Suprapubic skin (tissue), 4 donors: ENCODE data around the gene B4GALT4. TPM values are rescaled to one million over a fixed set of nuclear protein-coding genes. Genes with fewer than 3 reads are reported as not detected.
"Not testable (repeated sequence)": the region's sequence is repeated elsewhere in the genome, so short reads cannot be mapped to it uniquely, and the experiment has no call there.

Experiments
- DNase-seq, 2 donors: peaks; one replicate each; pipeline ENCODE4 v3.0.0-alpha.2; 2019; ENCODE audit warnings: low spot score in 2 of 2
- H3K27ac ChIP-seq: fragments of 200-600 bp; sonication (generic); one replicate; pipeline ENCODE4 v1.5.1; 2019
- H3K27me3 ChIP-seq: fragments of 200-600 bp; sonication (generic); one replicate; pipeline ENCODE4 v1.5.1; 2019
- H3K36me3 ChIP-seq: fragments of 200-600 bp; sonication (generic); one replicate; pipeline ENCODE4 v1.5.1; 2019
- H3K4me1 ChIP-seq: fragments of 200-600 bp; sonication (generic); one replicate; pipeline ENCODE4 v1.5.1; 2019
- H3K4me3 ChIP-seq: fragments of 200-600 bp; sonication (generic); one replicate; pipeline ENCODE4 v1.5.1; 2019; ENCODE audit warnings: mild to moderate bottlenecking
- H3K9me3 ChIP-seq: fragments of 200-600 bp; sonication (generic); one replicate; pipeline ENCODE4 v1.5.1; 2019
- EP300 ChIP-seq: sonication (generic); formaldehyde crosslinking; IDR thresholded peaks from one replicate; pipeline ENCODE4 v1.6.1; 2017; ENCODE audit warnings: antibody characterized with exemption
- POLR2A ChIP-seq, 2 donors: fragments of 450-650 bp; IDR thresholded peaks; one replicate each; pipeline ENCODE4 v1.6.1; 2017; ENCODE audit warnings: antibody characterized with exemption in 2 of 2, mild to moderate bottlenecking in 2 of 2, moderate library complexity in 2 of 2
- POLR2AphosphoS5 ChIP-seq, 3 donors: sonication (generic); formaldehyde crosslinking; IDR thresholded peaks; one replicate each; pipeline ENCODE4 v1.6.1; 2017; ENCODE audit warnings: antibody characterized with exemption in 3 of 3
- WGBS: methylation state at CpG from one replicate; pipeline ENCODE4 v1.1.5; 2018; 5-methylcytosine and 5-hydroxymethylcytosine counted together
- total RNA-seq, 4 donors: library from RNA; depleted of rRNA; stranded (reverse); fragments of >200 nt; gene quantifications; one replicate each; pipeline ENCODE4 v1.1.0, GENCODE V29; 2016
- TF ChIP-seq, protein P1 (sequence below), 2 donors: fragments of 200-600 bp in 1 of 2; fragments of 450-650 bp in 1 of 2; sonication (generic) in 1 of 2; IDR thresholded peaks; one replicate each; pipeline ENCODE4 v1.5.1; 2016 to 2019; ENCODE audit warnings: antibody characterized with exemption in 2 of 2, mild to moderate bottlenecking in 1 of 2, moderate library complexity in 1 of 2

The B4GALT4 gene
- total RNA-seq, 4 donors from 2014 or later: 13.6 to 19.4 (median 16.1) TPM

DNA sequence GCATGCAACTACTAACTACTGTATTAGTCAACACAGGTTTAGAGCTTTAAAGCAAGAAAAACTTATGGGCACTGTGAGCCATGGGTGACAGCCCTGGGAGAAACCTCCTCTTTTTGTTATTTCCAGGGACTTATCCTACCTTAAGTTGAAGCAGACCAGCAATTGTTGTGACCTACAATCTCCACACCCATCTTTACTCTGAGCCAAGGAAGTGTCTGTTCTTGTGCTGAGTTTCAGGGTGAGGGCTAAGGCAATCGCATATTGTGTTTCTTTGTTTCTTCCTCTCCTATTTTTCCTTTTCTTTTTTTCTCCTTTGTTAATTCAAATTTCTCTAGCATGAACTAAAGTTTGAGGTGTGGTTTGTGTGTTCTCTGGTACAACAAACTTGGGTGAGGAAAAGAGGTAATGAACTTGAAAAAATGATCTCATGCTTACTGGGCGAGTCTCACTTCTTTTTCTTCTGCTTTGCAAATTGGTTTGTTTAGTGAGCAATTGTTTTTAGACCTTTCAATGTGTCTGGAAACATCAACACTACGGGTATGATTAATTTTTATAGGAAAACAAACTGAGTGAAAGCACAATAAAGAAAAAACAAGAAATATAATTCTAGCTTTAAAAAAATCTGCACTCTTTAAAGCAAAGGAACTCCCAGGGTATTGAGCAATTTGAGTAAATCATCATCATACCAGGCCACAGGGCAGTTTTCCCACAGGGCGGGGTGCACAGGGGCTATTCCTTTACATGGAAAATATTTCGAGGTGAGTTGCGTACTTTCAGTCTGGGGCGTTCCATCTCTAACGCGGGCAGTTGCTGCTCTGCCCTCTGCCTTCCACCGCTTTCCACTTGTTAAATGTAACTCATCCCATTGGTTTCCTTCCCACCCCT is 64.6 kb downstream of the B4GALT4 start:
- 62% methylated on average over 10 of the region's 10 CpGs for WGBS
- no peaks in the 10 kb centered on the region for H3K36me3 ChIP-seq
- no peaks in the 10 kb centered on the region for H3K27me3 ChIP-seq
- TF ChIP-seq POLR2A (IDR thresholded peaks at IDR 0.05): no peak
- TF ChIP-seq, protein P1, sequence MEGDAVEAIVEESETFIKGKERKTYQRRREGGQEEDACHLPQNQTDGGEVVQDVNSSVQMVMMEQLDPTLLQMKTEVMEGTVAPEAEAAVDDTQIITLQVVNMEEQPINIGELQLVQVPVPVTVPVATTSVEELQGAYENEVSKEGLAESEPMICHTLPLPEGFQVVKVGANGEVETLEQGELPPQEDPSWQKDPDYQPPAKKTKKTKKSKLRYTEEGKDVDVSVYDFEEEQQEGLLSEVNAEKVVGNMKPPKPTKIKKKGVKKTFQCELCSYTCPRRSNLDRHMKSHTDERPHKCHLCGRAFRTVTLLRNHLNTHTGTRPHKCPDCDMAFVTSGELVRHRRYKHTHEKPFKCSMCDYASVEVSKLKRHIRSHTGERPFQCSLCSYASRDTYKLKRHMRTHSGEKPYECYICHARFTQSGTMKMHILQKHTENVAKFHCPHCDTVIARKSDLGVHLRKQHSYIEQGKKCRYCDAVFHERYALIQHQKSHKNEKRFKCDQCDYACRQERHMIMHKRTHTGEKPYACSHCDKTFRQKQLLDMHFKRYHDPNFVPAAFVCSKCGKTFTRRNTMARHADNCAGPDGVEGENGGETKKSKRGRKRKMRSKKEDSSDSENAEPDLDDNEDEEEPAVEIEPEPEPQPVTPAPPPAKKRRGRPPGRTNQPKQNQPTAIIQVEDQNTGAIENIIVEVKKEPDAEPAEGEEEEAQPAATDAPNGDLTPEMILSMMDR (IDR thresholded peaks at IDR 0.05): no peak
- TF ChIP-seq POLR2AphosphoS5 (IDR thresholded peaks at IDR 0.05): no peak
- TF ChIP-seq EP300: no peak
- no peaks in the 10 kb centered on the region for H3K4me1 ChIP-seq
- H3K4me3 ChIP-seq: no peak overlapping the region
- no peaks in the 10 kb centered on the region for H3K9me3 ChIP-seq
- no peak overlapping the region for H3K27ac ChIP-seq
- no peak for DNase-seq

GRCh38 chr3:119173325-119173724 is 67.4 kb downstream of the B4GALT4 start, which contains the start of gene UPK1B:
Gene UPK1B (plus strand): TSS chr3:119173598. CDS start chr3:119186742, 13,144 bp downstream.
- H3K27me3 ChIP-seq: no peaks in the 10 kb centered on the region
- no peaks in the 10 kb centered on the region for H3K36me3 ChIP-seq
- H3K4me1 ChIP-seq: no peaks in the 10 kb centered on the region
- H3K27ac ChIP-seq: no peak within 1 kb of the TSS
- H3K4me3 ChIP-seq: no peak within 1 kb of the TSS
- no peak for DNase-seq
- TF ChIP-seq POLR2AphosphoS5 (IDR thresholded peaks at IDR 0.05): no peak
- WGBS: 42% methylated on average over 13 of the region's 13 CpGs
- no peaks in the 10 kb centered on the region for H3K9me3 ChIP-seq

GRCh38 chr3:119170821-119171220 is 69.9 kb downstream of the B4GALT4 start:
- H3K36me3 ChIP-seq: no peaks in the 10 kb centered on the region
- H3K27me3 ChIP-seq: no peaks in the 10 kb centered on the region
- WGBS: 77% methylated on average over 3 of the region's 3 CpGs
- no peak overlapping the region for H3K4me3 ChIP-seq
- TF ChIP-seq POLR2AphosphoS5 (IDR thresholded peaks at IDR 0.05) (no peak), EP300 (no peak), POLR2A (IDR thresholded peaks at IDR 0.05) (no peak)
- TF ChIP-seq, protein P1 (IDR thresholded peaks at IDR 0.05): no peak
- DNase-seq: no peak
- no peaks in the 10 kb centered on the region for H3K4me1 ChIP-seq
- no peaks in the 10 kb centered on the region for H3K9me3 ChIP-seq
- no peak overlapping the region for H3K27ac ChIP-seq

- not testable (repeated sequence) for H3K36me3 ChIP-seq, DNase-seq, H3K27me3 ChIP-seq, H3K9me3 ChIP-seq, H3K4me1 ChIP-seq, H3K4me3 ChIP-seq, H3K27ac ChIP-seq
- 87% methylated on average over 9 of the region's 9 CpGs for WGBS
Measured at GRCh38 chr3:119164745-119165144, 75.9 kb downstream of the B4GALT4 start.

Other genes starting within 250 kb of the B4GALT4 start
- 1 to 10 TPM; 1.9 to 9.6 (median 2.0) TPM for gene IGSF11, start 206.0 kb downstream of the B4GALT4 start, total RNA-seq
- gene TEX55, start 94.7 kb downstream of the B4GALT4 start, total RNA-seq: not detected
- 1 to 10 TPM in 2 of 4 donors, not detected in 2; 2.1 to 2.2 TPM for gene UPK1B, start 67.3 kb downstream of the B4GALT4 start, total RNA-seq
- 10 to 100 TPM; 15.8 to 26.6 (median 21.7) TPM for gene ARHGAP31, start 53.5 kb upstream of the B4GALT4 start, total RNA-seq
- 10 to 100 TPM; 21.0 to 29.8 (median 27.5) TPM for gene TMEM39A, start 222.7 kb upstream of the B4GALT4 start, total RNA-seq
- 10 to 100 TPM; 17.7 to 25.6 (median 21.9) TPM for gene POGLUT1, start 228.1 kb upstream of the B4GALT4 start, total RNA-seq